IMR-90 (cell line): Measurements from ENCODE around the gene SYNPO2. TPM values are rescaled to one million over a fixed set of nuclear protein-coding genes. Genes with fewer than 3 reads are reported as not detected.

Source experiments
- ATAC-seq: fragments of 200-7000 bp; cut with Tn5 transposase; 2 replicates; pipeline ENCODE4 v1.9.1; 2020; ENCODE audit warnings: low read depth, mild to moderate bottlenecking, moderate library complexity
- BruUV-seq: library from RNA; stranded (reverse); fragments of 400-500 nt; replicated peaks from 2 replicates; lab custom pipeline; 2021; lab: Mats Ljungman, UMichigan
- CTCF ChIA-PET: fragments of 300-600 bp; formaldehyde crosslinking; extraction: SDS; loops from one replicate; lab custom pipeline; 2021; ENCODE audit warnings: antibody characterized with exemption; lab: Yijun Ruan, JAX
- POLR2A ChIA-PET: fragments of 300-600 bp; sonication (Branson Sonifier 250); formaldehyde crosslinking; loops from one replicate; lab custom pipeline; 2022; ENCODE audit warnings: antibody characterized with exemption; ENCODE audit not compliant: unreplicated experiment; lab: Charles Lee
- DNase-seq: peaks from one replicate; pipeline ENCODE4 v3.0.0; 2013
- H2AFZ ChIP-seq: replicated peaks from 2 replicates; pipeline ENCODE3; 2013; ENCODE audit warnings: low read length, mild to moderate bottlenecking; ENCODE audit not compliant: poor library complexity
- H2AK5ac ChIP-seq: 2 replicates; pipeline ENCODE4 v1.6.1; 2013; ENCODE audit warnings: low read depth, low read length, inconsistent platforms
- H2AK9ac ChIP-seq: replicated peaks from 2 replicates; pipeline ENCODE3; 2013; ENCODE audit warnings: mild to moderate bottlenecking, low read depth, low read length, moderate library complexity; ENCODE audit not compliant: poor library complexity
- H2BK120ac ChIP-seq: 2 replicates; pipeline ENCODE4 v1.6.1; 2013; ENCODE audit warnings: low read depth, low read length, inconsistent platforms
- H2BK15ac ChIP-seq: 3 replicates; pipeline ENCODE4 v1.6.1; 2013; ENCODE audit warnings: low read depth, low read length, inconsistent platforms
- H2BK20ac ChIP-seq: 2 replicates; pipeline ENCODE4 v1.6.1; 2013; ENCODE audit warnings: low read depth, mild to moderate bottlenecking, inconsistent platforms, low read length, moderate library complexity
- H2BK5ac ChIP-seq: 2 replicates; pipeline ENCODE4 v1.6.1; 2013; ENCODE audit warnings: mild to moderate bottlenecking, low read depth, low read length, inconsistent platforms; ENCODE audit not compliant: poor library complexity, severe bottlenecking
- H3K14ac ChIP-seq: replicated peaks from 2 replicates; pipeline ENCODE4 v1.6.1; 2013; ENCODE audit warnings: low read depth, low read length, inconsistent platforms
- H3K18ac ChIP-seq: 2 replicates; pipeline ENCODE4 v1.6.1; 2013; ENCODE audit warnings: low read depth, low read length, control low read depth
- H3K23ac ChIP-seq: 2 replicates; pipeline ENCODE4 v1.6.1; 2013; ENCODE audit warnings: low read depth, low read length, inconsistent platforms
- H3K27ac ChIP-seq: 2 replicates; pipeline ENCODE4 v1.5.1; 2013; ENCODE audit warnings: mild to moderate bottlenecking, control low read depth, low read length; ENCODE audit not compliant: insufficient read depth
- H3K27me3 ChIP-seq: 2 replicates; pipeline ENCODE4 v1.6.1; 2013; ENCODE audit warnings: low read length; ENCODE audit not compliant: control insufficient read depth, insufficient read depth
- H3K36me3 ChIP-seq: 2 replicates; pipeline ENCODE4 v1.6.1; 2013; ENCODE audit warnings: low read length, mixed read lengths; ENCODE audit not compliant: control insufficient read depth, insufficient read depth
- H3K4ac ChIP-seq: 2 replicates; pipeline ENCODE4 v1.6.1; 2013; ENCODE audit warnings: low read depth, low read length, inconsistent platforms
- H3K4me1 ChIP-seq: 2 replicates; pipeline ENCODE4 v1.6.1; 2013; ENCODE audit warnings: low read length, mixed read lengths; ENCODE audit not compliant: control insufficient read depth, insufficient read depth
- H3K4me2 ChIP-seq: 2 replicates; pipeline ENCODE4 v1.6.1; 2013; ENCODE audit warnings: low read depth, mild to moderate bottlenecking, control low read depth, low read length, moderate library complexity
- H3K4me3 ChIP-seq: 2 replicates; pipeline ENCODE4 v1.5.1; 2013; ENCODE audit warnings: low read depth, mild to moderate bottlenecking, control low read depth, low read length, moderate library complexity; ENCODE audit not compliant: insufficient read depth
- H3K56ac ChIP-seq: 2 replicates; pipeline ENCODE4 v1.6.1; 2013; ENCODE audit warnings: low read length, inconsistent platforms; ENCODE audit not compliant: insufficient read depth; ENCODE audit errors: extremely low read depth
- H3K79me1 ChIP-seq, 2 experiments: 2 replicates each; pipeline ENCODE4 v1.6.1; 2013; ENCODE audit warnings: low read length in 2 of 2, inconsistent platforms in 1 of 2, low read depth in 1 of 2
- H3K9ac ChIP-seq: 2 replicates; pipeline ENCODE4 v1.6.1; 2013; ENCODE audit warnings: low read depth, low read length, control low read depth
- H3K9me1 ChIP-seq: 2 replicates; pipeline ENCODE4 v1.6.1; 2013; ENCODE audit warnings: low read length, inconsistent platforms; ENCODE audit not compliant: insufficient read depth
- H3K9me3 ChIP-seq: 2 replicates; pipeline ENCODE4 v1.6.1; 2013; ENCODE audit warnings: low read length; ENCODE audit not compliant: control insufficient read depth, insufficient read depth
- H4K20me1 ChIP-seq: 2 replicates; pipeline ENCODE4 v1.6.1; 2013; ENCODE audit warnings: low read length, inconsistent platforms; ENCODE audit not compliant: insufficient read depth
- H4K5ac ChIP-seq: 2 replicates; pipeline ENCODE4 v1.6.1; 2013; ENCODE audit warnings: mild to moderate bottlenecking, low read depth, low read length, control low read depth
- H4K8ac ChIP-seq, 2 experiments: 2 replicates each; pipeline ENCODE4 v1.6.1; 2013; ENCODE audit warnings: low read depth in 2 of 2, low read length in 2 of 2, control low read depth in 1 of 2, inconsistent platforms in 1 of 2
- H4K91ac ChIP-seq: 2 replicates; pipeline ENCODE4 v1.6.1; 2013; ENCODE audit warnings: low read depth, low read length, inconsistent platforms; ENCODE audit not compliant: insufficient read depth
- POLR2A ChIP-seq: IDR thresholded peaks from 2 replicates; pipeline ENCODE4 v1.6.1; 2012; ENCODE audit warnings: mild to moderate bottlenecking, low read depth, low read length
- RCOR1 ChIP-seq: IDR thresholded peaks from 2 replicates; pipeline ENCODE4 v1.6.1; 2012; ENCODE audit warnings: mild to moderate bottlenecking, low read length, improper control_type of control experiment; ENCODE audit not compliant: insufficient replicate concordance
- WGBS, 2 experiments: methylation state at CpG; one replicate each; pipeline versions ENCODE4 v1.1.5 to v1.1.7; 2013; ENCODE audit warnings: missing lambda C conversion rate in 2 of 2; ENCODE audit not compliant: insufficient read length in 1 of 2; ENCODE audit errors: extremely low coverage in 2 of 2; 5-methylcytosine and 5-hydroxymethylcytosine counted together
- dilution Hi-C: fragments of 300-500 bp; cut with HindIII; formaldehyde crosslinking; loops from one replicate; pipeline ENCODE4 v1.14.3; 2018; ENCODE audit warnings: low sequenced_read_pairs; ENCODE audit not compliant: unreplicated experiment
- in situ Hi-C: fragments of 300-500 bp; cut with MboI; formaldehyde crosslinking; loops from 3 replicates; pipeline ENCODE4 v1.14.3; 2019; ENCODE audit warnings: low sequenced_read_pairs, inconsistent platforms, mixed read lengths
- intact Hi-C: fragments of 100-400 bp; cut with micrococcal nuclease; formaldehyde crosslinking; loops from 2 replicates; pipeline ENCODE4 v1.10.0; 2022
- polyA plus RNA-seq, 3 experiments: library from polyadenylated mRNA; depleted of rRNA; stranded (reverse); fragments of >200 nt; gene quantifications; 2 replicates each; pipeline ENCODE4 v1.2.3, GENCODE V29; 2012; ENCODE audit warnings: low replicate concordance in 1 of 3
- total RNA-seq: library from RNA; depleted of rRNA; stranded (reverse); fragments of >200 nt; gene quantifications from 2 replicates; pipeline ENCODE4 v1.2.3, GENCODE V29; 2012

Gene SYNPO2
- total and polyA plus RNA-seq, 2 of the 4 experiments (the other 2 are of a cell fraction): 0.99 to 1.8 TPM

DNA sequence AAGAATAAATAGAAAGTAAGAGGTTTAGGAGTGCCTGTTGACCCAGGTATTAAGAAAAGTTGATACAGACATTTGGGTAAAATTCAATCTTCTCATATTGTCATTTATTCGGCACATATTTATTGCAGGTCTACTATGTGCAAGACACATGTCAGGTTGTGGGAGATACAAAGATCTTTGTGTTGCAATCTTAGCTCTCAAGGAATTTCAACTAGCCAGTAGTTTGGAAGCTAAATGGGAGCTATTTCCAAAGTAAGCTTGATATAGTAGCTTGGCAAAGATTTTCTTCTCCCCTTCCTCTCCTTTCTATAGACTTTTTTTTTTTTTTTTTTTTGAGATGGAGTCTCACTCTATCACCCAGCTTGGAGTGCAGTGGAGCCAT is 122.9 kb downstream of the SYNPO2 start:
- Histone ChIP-seq H3K9ac (no peak overlapping the region), H3K9me1 (no peaks in the 10 kb centered on the region), H3K27me3 (no peaks in the 10 kb centered on the region), H3K9me3 (no peaks in the 10 kb centered on the region), H3K23ac (no peak overlapping the region), H3K36me3 (no peaks in the 10 kb centered on the region), H4K91ac (no peak overlapping the region), H2AK5ac (no peak overlapping the region), H3K4me1 (peaks cover 5% of the 10 kb centered on the region; the same call in 1 of the 2 replicates), H2BK15ac (no peak overlapping the region), H4K5ac (no peak overlapping the region), H3K27ac (no peak overlapping the region), H2BK5ac (no peak overlapping the region), H2AFZ (no peak overlapping the region), H4K20me1 (no peaks in the 10 kb centered on the region), H3K4me2 (no peak overlapping the region), H3K56ac (no peak overlapping the region), H2AK9ac (no peak overlapping the region), H3K4ac (no peak overlapping the region), H3K4me3 (no peak overlapping the region), H3K14ac (no peak overlapping the region), H2BK20ac (peak overlapping the region; percentile 46), H3K79me1 (no peaks in the 10 kb centered on the region), H2BK120ac (no peak overlapping the region), H3K18ac (peak overlapping the region; percentile 25; the same call in 1 of the 2 replicates), H4K8ac (no peak overlapping the region)
- ATAC-seq: no peak
- intact Hi-C loops: no loop called here
- POLR2A ChIA-PET: interaction anchor here (0.6 kb wide), 1 partner anchor 286 kb away, joined by 5 read pairs; no protein-coding TSS in a partner anchor
- dilution Hi-C loops: no loop called here
- CTCF ChIA-PET: no interaction called here
- TF ChIP-seq RCOR1 (no peak), POLR2A (no peak)
- DNase-seq: no peak
- BruUV-seq: no TSS peak
- no CpG with 5 or more reads among the region's 1 CpG for WGBS, 2 experiments
- in situ Hi-C loops: no loop called here
